HG03469 (cell line): Measurements from ENCODE around the gene ZBTB42.
A peak's percentile ranks its signal among the peaks of the same experiment; 100 is the strongest.
"Not testable (repeated sequence)": the region's sequence is repeated elsewhere in the genome, so short reads cannot be mapped to it uniquely, and the experiment has no call there.

Experiments
- ATAC-seq: cut with Tn5 transposase; IDR thresholded peaks from one replicate; pipeline ENCODE4 v1.9.1; 2021; ENCODE audit warnings: mild to moderate bottlenecking, moderate library complexity, moderate number of reproducible peaks; ENCODE audit not compliant: unreplicated experiment

Gene ZBTB42

DNA sequence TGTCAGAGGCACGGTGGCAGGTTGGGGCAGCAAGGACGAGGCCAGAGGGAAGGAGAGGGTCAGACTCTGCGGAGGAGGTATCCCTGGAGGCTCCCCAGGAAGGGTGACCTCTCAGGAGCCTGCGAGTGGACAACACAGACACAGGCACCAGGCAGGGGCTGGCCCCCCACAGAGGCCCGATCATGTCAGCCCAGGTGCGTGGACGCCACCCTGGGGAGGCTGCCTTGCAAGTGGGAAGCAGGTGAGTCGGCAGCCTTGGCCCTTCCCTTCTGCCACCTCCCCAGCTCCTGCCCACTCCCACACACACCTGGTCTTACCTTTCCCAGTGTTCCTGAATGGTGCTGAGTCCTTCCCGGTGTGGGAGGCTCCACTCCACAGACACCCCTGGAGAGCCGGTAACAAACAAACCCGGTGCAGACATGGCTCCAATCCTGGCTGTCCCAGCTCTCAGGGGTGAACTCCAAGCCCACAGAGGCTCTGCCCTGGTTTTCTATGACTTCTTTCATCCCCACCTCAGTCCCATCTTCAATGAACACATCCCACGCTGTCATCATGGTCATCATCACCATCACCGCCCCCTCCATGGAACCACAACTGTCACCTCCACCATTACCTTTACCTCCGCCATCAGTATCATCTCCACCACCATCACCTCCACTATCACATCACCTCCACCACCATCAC lies 5.2 kb downstream of the ZBTB42 start:
- no peak for ATAC-seq

DNA sequence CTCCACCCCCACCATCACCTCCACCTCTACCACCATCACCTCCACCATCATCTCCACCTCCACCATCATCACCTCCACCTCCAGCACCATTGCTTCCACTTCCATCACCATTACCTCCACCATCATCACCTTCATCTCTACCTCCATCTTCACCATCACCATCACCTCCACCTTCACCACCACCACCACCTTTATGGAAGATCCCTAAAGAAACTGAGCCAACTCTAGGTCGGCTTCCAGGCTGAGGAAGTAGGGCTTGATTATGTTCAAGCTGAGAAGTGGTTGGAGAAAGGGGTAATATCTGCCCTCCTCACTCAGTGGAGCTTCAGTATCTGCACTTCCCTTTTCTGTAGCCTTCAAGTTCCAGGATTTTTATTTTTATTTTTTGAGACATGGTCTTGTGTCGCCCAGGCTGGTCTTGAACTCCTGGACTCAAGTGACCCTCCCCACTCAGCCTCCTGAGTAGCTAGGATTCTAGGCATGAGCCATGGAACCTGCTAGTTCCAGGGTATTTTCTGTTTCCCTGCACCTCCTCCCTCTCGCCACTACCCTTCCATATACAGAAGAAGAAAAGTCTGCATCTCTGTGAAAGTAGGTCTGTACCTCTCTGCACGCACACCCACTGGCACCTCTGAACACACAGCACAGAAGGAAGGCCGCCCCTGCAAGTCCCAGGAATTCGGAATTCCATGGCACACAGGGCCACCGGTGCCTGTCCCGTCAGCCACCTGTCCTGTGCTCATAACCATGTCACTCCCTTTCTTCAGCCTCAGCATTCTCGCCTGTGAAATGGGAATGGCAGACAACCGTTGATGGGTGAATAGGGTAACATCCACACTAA lies 5.9 kb downstream of the ZBTB42 start:
- ATAC-seq, result no peak

DNA sequence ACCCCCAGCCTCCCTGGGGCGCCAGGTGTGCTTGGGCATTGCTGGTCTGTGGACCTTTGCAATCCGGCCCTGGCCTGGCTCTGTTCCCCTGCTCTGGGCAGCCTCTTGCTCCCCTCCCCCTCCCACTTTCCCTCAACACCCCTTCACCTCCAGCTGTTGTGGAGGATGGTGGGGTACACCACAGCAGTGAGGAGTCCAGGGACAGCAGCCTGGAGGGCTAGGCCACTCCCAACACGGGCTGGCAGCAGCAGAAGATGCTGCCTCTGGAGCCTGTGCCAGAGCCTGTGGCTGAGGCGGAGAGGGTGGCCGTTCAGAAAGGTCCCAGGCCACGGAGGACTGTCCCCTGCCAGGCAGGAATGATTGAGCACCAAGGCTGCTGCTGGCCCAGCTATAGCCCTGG lies 7.6 kb downstream of the ZBTB42 start:
- ATAC-seq, result no peak

DNA sequence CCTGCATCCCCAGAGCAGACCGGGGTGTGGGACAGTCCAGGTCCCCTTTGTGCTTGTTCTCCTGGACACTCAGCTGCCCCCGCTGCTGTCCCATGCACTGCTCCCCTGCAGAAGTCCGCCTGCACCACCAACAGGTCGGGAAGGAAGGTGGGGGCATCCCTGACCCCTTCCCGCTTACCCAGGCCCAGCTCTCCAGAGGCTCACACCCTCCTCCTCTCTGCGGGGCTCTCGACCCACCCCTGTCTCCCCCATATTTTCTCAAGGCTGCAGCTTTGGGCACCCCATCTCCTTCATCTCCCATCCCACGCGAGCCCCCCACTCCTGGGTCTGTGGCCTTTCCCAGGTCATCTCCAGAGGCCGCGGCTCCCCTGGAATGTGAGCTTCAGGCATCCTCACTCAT lies 9.4 kb downstream of the ZBTB42 start:
- ATAC-seq, result no peak

DNA sequence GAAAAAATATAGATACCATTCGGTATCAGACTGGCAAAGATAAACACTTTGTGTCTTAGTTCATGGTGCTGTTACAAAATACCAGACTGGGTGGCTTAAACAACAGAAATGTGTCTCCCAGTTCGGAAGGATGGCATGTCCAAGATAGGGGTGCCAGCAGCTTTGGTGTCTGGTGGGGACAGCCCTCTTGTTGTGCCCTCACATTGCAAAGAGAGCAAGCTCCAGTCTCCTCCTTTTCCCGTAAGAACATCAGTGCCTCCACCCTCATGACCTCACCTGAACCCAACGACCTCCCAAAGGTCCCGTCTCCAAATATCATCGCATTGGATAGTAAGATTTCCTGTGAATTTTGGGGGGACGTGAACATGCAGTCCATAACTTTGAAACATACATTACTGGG lies 12.4 kb downstream of the ZBTB42 start:
- no peak for ATAC-seq

DNA sequence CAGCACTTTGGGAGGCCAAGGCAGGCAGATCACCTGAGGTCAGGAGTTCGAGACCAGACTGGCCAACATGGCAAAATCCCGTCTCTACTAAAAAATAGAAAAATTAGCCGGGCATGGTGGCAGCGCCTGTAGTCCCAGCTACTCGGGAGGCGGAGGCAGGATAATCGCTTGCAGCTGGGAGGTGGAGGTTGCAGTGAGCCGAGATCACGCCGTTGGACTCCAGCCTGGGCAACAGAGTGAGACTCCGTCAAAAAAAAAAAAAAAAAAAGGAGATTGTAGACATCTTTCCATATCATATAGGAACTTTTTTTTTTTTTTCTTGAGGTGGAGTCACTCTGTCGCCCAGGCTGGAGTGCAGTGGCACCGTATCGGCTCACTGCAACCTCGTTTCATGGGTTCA lies 13.8 kb downstream of the ZBTB42 start:
- ATAC-seq, result not testable (repeated sequence)

DNA sequence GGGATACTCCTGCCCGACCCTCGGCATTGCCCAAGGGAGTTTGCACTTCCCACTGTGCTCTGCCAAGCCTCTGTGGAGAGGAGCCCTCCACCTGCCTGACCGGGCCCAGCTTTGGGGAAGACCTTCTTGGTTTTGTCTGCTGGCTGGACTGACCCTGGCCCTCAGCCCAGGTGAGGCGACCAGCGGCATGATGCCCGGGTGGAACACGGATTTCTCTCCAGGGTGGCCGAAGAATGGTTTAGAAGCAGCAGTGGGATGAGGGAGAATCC lies 15.6 kb downstream of the ZBTB42 start:
- no peak for ATAC-seq

DNA sequence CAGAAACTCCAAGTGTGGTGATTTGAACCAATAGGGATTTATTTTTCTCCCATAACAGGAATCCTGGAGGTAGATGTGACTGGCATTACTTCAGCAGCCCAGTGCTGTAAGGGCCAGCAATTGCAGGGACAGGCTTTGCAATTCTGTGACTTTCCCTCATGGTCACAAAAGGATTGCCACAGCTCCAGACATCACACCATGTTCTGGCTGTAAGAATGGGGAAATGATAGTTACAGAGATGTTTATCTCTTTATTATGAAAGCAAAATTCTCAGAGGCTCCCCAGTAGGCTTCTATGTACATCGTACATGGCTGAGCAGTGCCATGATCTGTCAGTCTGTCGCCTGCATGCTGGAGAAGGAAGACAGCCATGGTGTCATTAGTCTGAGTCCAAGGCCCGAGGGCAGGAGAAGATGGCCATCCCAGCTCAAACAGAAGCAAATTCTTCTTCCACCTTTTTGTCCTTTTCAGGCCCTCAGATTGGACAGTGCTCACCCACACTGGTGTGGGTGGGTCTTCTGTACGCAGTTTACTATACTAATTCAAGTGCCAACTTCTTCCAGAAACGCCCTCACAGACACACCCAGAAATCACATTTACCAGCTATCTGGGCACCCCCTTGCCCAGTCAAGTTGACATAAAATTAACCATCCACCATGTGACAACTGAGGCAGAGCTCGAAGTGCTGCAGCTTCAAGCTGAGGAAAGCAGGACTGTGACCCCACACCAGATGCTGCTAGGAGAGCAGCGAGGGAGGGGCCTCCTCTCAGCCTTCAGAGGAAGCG lies 17.2 kb downstream of the ZBTB42 start:
- ATAC-seq, result no peak

DNA sequence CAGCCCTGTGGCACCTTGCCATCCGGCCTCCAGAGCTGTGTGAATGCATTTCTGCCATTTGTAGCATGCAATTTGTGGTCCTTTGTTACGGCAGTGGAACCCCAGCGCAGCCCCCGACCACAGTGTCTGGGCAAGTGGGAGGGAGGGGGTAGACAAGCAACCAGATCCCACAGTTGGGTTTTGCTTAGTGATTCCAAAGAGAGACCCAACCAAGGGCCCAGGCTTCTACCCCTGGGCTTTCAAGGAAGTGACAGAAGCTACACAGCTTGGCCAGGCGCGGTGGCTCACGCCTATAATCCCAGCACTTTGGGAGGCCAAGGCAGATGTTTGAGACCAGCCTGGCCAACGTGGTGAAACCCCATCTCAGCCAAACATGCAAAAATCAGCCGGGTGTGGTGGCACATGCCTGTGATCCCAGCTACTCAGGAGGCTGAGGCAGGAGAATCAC lies 17.8 kb downstream of the ZBTB42 start:
- no peak for ATAC-seq

DNA sequence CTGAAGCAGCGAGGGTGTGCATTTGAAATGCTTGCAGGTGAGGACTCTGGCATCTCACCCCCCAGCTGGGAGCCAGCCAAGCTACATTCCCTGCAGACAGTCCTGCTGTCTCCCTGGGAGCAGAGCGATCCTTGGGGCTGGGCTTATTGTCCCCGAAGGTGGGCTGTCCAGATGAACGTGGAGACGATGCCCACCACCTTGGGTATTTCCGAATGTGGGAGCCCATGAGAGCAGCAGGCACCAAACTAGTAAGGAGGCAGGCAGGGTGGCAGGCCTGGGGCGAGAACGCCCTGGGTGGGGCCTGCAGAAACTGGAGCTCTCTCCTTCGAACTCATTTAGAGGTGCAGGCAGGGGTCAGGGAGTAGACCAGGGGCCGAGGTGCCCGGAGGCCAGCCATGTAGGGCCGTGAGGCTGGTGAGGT lies 18.5 kb downstream of the ZBTB42 start:
- no peak for ATAC-seq

DNA sequence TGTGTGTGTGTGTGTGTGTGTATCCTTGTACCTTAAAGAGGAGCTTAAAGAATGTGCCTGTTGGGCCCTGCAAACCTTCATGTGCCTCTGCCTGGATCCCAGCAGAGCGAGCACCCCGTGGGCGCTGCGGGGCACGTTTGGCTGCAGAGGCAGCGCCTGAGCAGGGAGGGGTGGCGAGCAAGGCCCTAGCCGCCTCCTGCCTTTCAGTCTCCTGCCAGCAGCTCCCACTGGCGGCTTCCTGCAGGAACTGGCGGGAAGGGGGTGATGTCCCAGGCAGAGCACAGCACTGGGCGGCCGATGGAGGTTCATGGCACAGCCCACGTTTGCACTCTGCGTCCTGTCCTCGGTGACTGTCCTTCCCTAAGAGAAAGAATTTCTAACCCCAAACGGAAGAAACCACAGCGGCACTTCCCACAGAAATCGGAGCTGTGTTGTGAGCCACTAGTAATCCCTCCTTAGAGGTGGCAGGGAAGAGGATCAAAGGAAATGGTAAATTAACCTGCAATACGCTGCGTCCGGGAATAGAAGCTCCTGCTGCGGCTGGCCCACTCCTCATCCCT lies 19.8 kb downstream of the ZBTB42 start:
- no peak for ATAC-seq

DNA sequence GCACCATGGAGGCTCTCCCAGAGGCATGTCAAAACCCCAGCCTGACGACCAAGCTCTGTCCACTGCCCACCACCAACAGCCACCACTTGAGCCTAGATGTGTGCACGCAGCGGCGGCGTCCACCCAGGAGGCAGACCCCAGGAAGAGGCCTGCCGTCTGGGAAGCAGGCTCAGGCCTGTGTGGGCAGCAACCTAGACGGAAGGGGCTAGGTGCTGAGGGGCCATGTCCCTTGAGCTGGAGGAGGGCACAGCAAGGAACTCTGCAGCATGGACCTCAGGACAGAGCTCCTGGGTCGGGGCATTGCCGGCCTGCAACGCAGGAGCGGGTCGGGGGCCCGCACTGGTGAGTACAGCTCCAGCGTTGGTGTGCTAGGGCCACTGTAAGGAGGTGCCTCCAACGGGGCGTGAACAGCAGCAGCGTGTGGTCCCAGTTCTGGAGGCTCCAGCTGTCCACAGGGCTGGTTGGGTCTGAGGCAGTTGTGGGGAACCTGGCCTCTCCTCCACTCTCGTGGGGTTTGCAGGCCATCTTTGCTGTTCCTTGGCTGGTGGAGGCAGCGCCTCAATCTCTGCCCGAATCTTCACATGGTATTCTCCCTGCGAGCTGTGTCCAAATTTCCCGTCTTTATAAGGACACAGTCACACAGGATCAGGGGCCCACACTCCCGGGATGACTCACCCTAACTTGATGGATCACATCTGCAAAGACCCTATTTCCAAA lies 20.5 kb downstream of the ZBTB42 start:
- ATAC-seq, result no peak

DNA sequence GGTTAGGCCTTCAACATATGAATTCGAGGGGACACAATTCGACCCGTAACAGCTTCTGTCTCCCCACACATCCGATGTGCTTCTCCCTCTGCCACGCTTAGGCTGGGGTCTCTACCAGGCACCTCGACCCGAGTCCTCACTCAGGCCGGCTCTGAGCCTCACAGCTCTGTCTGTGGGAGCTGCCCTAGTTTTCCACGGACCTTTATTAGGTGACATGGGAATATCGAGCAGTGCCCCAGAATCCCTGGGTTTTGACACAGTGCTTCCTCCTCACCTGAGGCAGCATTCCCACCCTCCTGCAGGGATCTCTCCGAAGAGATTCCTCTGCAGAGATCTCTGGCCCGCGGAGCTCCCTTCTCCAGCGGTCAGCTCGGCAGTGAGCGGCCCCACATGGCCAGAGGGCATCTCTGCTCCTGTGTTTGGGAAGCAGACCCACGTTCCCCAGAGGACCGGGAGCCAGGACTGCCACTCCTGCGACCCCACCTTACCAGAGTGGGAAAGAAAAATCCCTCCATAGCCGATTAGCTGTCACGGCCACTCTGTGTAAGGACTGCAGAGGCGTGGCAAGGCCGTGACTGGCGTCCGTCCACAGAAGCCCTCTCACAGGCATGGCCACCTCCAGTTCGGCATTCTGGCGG lies 21.2 kb downstream of the ZBTB42 start:
- no peak for ATAC-seq

DNA sequence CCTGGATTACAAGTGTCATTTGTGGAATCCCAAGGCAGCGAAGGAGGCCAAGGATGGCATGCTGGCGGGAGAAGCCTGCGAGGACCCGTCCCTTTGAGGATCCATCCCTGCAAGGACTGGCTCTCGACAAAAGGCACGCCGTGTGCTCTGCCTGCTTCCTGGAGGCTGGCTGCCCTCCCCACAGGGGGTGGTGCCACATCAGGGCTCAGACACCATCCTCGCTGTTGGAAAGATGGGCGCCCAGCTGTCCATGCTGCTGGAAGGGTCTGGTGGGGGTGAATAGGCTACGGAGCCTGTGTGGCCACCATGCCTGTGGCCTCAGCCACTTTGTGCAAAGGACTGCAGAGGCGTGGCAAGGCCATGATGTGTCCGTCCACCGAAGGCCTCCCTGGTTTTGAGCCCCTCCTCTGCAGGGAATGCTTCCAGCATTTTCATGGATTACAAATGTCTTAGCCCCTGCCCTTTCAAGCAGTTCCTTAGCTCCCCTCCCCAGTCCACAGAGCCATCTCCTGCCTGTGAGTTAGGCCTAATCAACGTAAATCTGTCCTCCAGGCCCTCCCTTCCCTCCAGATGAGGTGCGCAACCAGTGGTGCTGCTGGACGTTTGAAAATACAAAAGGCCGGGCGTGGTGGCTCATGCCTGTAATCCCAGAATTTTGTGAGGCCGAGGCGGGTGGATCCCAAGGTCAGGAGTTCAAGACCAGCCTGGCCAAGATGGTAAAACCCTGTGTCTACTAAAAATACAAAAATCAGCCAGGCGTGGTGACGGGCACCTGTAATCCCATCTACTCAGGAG lies 22.1 kb downstream of the ZBTB42 start:
- ATAC-seq, result no peak

DNA sequence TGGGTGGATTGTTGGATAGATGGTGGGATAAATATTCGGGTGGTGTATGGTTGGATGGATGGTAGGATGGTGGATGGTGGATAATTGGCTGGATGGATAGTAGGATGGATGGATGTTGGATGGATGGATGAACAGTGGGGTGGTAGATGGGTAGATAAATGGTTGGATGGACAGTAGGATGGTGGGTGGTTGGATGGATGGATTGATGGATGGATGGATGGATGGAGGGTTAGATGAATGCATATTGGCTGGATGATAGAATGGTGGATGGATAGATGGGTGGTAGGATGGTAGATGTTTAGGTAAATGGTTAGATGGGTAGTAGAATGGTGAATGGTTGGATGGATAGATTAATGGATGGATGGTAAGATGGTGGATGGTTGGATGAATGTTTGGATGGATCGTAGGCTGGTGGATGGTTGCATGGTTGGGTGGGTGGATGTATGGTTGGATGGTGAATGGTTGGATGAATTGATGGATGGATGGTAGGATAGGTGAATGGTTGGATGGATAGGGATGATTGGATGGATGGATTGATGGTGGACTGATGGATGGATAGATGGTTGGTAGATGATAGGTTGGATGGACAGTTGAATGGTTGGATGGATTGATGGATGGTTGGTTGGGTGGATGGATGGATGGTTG lies 23.6 kb downstream of the ZBTB42 start:
- ATAC-seq, result no peak

DNA sequence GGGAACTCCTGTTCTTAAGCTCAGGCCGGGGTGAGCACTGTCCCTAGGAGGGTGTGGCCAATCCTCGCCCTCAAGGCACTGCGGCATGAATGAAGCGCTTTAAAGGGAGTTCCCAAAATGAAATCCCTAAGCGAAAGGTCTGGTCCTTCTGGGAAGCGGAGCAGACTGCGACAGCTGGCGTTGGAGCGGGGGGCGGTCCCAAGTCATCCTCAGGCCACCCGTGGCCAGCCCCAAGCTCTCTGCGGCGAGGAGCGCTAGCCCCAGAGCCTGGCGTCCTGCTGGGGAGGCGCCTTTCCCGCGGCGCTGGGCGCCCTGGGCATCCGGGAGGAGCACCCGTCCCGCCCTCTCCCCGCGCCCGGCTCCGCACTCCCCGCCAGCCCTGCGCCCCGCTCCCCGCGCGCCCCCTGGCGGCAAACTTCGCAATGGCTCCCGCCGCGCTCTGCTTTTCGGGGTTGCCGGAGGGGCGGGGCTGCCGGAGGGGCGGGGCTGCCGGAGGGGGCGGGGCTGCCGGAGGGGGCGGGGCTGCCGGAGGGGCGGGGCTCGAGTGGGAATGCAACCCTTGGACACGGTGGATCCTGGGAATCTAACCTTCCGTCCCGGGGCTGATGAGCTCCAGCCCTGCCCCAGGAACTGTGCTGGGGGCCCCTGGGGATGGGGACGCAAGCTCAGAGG lies 25.4 kb downstream of the ZBTB42 start:
- ATAC-seq, result peak; percentile 54

DNA sequence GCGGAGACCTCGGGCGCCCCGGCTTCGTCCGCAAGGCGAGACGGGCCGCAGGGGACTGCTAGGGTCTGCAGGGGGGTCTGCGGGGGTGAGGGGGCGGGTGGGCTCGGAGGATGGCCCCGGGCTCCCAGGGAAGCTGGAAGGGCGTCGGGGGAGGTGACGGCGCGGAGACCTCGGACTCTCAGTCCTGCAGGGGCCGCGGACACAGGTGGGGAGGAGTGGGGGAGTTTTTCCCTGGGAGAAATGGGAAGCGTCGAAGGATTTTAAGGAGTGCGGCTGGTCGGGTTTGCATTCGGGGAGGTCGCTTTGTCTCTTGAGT lies 25.9 kb downstream of the ZBTB42 start:
- ATAC-seq, result no peak

DNA sequence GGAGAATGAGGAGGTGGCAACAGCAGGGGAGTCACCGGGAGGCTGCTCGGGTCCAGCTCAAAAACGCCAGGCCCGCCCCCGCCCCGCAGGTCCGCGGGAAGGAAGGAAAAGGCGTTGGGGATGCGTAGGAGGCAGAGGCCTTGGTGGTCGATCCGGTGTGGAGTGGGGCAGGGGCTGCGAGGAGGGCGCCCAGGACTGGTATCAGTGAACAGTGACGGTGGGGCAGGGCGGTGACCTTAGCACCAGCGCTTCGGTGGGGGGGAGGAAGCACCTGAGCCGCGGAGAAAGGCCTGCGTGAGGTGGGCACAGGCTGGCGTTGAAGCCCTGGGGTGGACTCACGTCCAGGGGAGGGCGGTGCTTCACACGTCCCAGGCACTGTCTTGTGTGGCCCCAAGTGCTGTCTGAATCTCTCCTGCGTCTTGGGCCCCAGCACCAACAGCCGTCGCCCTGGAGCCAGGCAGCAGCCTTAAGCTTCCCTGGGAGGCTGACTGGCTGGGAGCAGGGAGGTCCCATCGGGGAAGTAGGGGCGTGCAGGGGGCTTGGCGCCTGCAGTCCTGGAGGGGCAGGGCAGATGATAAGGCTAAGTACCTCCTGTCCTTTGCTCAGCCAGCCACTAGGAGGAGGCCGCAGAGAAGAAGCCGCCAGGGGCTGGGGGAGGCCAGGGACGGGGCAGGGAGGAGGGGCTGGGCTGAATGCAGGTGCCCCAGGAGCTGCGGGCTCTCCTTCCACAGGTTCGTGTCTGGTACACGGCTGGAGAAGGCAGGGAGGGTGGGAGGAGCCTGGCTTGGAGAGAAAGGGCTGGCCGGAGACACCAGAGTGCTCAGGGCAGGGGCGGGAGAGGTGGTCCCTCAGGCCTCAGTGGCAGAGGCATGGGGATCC lies 26.5 kb downstream of the ZBTB42 start:
- no peak for ATAC-seq
